Astrocyte of the spinal cord (primary cell): Measurements from ENCODE around the gene SLC9C2.

Source experiments
- DNase-seq: peaks from one replicate; pipeline ENCODE4 v3.0.0; 2011; ENCODE audit warnings: low read depth, low spot score
- H3K4me3 ChIP-seq: 2 replicates; pipeline ENCODE4 v1.5.1; 2011; ENCODE audit warnings: low read depth, mild to moderate bottlenecking, low read length, moderate library complexity
- in situ Hi-C: cut with HindIII; loops from 2 replicates; pipeline ENCODE4 v1.10.0; 2017; ENCODE audit warnings: low sequenced_read_pairs
- TF ChIP-seq, protein P1 (sequence below): IDR thresholded peaks from 2 replicates; pipeline ENCODE4 v1.5.1; 2012; ENCODE audit warnings: low read depth, mild to moderate bottlenecking, low read length, inconsistent platforms

SLC9C2 gene

DNA sequence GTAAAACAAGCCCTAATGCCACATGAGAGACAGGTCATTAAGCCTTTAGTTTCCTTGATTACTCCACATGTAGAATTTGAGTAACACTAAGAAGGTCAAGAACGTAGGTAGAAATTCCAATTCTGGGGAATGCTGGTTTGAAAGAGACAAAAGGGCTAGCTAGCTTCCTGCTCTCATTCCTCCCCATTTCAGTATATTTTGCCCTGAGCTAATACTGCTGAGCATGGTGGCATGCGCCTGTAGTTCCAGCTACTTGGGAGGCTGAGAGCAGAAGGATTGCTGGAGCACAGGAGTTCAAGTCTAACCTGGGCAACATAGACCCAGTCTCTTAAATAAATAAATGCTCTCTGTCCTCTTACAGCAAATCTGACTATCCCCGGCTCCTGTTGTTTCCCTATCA, 112.9 kb downstream of the SLC9C2 start:
- no peak overlapping the region for H3K4me3 ChIP-seq
- in situ Hi-C loops = no loop called here
- DNase-seq = no peak
- TF ChIP-seq, protein P1, sequence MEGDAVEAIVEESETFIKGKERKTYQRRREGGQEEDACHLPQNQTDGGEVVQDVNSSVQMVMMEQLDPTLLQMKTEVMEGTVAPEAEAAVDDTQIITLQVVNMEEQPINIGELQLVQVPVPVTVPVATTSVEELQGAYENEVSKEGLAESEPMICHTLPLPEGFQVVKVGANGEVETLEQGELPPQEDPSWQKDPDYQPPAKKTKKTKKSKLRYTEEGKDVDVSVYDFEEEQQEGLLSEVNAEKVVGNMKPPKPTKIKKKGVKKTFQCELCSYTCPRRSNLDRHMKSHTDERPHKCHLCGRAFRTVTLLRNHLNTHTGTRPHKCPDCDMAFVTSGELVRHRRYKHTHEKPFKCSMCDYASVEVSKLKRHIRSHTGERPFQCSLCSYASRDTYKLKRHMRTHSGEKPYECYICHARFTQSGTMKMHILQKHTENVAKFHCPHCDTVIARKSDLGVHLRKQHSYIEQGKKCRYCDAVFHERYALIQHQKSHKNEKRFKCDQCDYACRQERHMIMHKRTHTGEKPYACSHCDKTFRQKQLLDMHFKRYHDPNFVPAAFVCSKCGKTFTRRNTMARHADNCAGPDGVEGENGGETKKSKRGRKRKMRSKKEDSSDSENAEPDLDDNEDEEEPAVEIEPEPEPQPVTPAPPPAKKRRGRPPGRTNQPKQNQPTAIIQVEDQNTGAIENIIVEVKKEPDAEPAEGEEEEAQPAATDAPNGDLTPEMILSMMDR = no peak

DNA sequence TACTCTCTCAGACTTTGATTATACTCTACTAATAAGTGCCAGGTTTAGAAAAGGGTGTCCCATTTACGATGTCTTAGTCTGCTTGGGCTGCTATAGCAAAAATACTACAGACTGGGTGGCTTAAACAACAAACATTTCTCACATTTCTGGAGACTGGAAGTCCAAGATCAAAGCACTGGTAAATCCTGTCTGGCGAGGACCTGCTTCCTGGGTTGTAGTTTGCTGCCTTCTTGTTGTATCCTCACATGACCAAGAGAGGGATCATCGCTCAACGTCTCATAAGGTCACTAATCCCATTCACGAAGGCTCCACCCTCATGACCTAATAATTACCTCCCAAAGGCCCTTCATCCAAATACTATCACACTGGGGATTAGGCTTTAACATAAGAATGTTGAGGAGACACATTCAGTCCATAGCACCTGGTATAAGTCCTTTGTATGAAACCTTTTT, 113.7 kb downstream of the SLC9C2 start:
- no peak for DNase-seq
- TF ChIP-seq, protein P1 = no peak
- in situ Hi-C loops = no loop called here
- no peak overlapping the region for H3K4me3 ChIP-seq

DNA sequence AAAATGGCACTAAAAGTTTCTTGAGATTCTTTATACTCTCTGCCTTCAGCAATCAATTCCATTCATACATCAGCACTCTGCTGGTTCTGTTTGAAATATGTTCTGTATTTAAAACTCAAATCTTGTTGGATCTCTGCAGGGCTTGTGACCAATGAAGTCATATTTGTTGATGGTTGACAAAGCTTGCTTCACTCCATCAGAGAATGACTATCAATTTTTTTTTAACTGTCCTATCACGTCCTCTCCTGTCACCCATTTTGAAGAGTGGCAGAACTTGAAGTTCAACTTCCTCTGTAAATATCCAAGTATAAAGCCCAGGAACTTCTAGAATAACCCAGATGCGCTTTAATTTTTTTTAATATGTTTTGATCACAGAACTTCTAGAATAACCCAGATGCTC, 114.9 kb downstream of the SLC9C2 start:
- DNase-seq = no peak
- in situ Hi-C loops = no loop called here
- no peak overlapping the region for H3K4me3 ChIP-seq
- TF ChIP-seq, protein P1 = no peak

DNA sequence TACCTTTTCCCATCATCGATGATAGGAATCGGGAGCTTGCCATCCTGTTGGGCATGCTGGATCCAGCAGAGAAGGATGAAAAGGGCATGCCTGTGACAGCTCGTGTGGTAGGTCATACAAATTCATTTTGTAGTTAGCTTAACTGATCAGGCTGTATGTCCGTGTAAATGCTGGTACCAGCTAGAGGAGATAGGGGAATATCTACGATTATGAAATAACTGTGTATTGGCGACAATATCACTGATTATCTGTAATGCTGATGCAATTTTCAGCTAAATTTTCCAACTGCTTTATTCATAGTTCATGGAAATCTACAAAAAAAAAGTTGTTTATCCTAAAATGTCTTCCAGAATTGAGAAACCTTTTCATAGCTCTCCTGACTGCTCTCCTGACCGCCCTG, 117.5 kb downstream of the SLC9C2 start:
- TF ChIP-seq, protein P1 = no peak
- no peak overlapping the region for H3K4me3 ChIP-seq
- in situ Hi-C loops = no loop called here
- DNase-seq = no peak

DNA sequence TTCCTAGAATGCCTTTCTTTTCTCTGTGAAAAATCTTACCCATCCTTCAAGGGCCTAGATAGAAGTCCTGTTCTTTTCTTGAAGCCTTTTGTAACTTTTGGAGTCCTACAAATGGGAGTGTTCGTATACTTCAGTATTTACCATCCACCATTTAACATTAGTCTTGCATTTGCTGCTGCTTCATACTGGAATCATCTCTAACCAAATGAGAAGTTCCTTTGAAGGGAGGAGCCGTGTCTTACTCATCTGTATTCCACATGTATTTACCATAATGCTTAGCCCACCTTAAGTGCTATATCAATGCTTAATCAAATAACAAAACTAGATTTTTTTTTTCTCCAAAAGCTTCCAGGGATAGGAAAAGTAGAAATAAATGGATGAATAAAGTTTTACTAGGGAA, 118.6 kb downstream of the SLC9C2 start:
- in situ Hi-C loops = no loop called here
- TF ChIP-seq, protein P1 = no peak
- H3K4me3 ChIP-seq = no peak overlapping the region
- no peak for DNase-seq

DNA sequence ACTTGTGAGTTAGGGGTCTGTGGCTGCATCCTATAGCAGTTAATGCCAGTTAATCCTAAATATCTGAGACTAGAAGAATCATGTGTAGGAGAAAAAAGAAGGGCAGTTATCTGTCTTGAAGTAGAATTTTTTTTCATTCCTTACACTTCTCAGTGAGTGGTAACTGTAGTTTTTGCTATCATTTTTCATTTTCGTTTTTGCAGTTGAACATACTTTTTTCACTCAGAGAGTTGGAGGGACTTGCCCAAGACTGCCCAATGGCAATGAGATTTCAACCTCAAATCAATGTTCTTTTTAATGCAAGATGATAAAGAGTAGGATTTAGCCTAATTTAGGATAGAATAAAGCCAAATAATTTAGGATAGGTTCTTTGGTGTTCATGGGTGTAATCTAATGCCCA, 120.2 kb downstream of the SLC9C2 start:
- no peak for DNase-seq
- TF ChIP-seq, protein P1 = no peak
- in situ Hi-C loops = no loop called here
- H3K4me3 ChIP-seq = no peak overlapping the region
